ENCODE measurements around the gene NEUROG1. TPM values are rescaled to one million over a fixed set of nuclear protein-coding genes. Genes with fewer than 3 reads are reported as not detected.

Gene NEUROG1
- polyA plus RNA-seq, 1 donor from 2014 or later, result not detected

- Histone ChIP-seq H3K27me3 (ENCODE audit: insufficient read depth, low read depth, low read length) (peaks cover 7% of the 10 kb centered on the region), H3K9ac (ENCODE audit: low read length) (no peak overlapping the region)
Observed at GRCh38 chr5:135502836-135503520, 32.8 kb downstream of the NEUROG1 start.

GRCh38 chr5:135501965-135502364 is 33.8 kb downstream of the NEUROG1 start:
- peaks cover 8% of the 10 kb centered on the region for H3K27me3 ChIP-seq (ENCODE audit: insufficient read depth, low read depth, low read length)
- no peaks in the 10 kb centered on the region for H3K9me3 ChIP-seq (ENCODE audit: low read length)
- no peaks in the 10 kb centered on the region for H3K36me3 ChIP-seq (ENCODE audit: insufficient read depth, low read length)
- H2AFZ ChIP-seq (ENCODE audit: low read depth, low read length), result no peak overlapping the region
- no peak overlapping the region for H3K4me2 ChIP-seq (ENCODE audit: low read length)
- no peak overlapping the region for H3K27ac ChIP-seq (ENCODE audit: low read length)
- H3K9me2 ChIP-seq (ENCODE audit: insufficient read depth, low read length), result no peaks in the 10 kb centered on the region
- H3K9ac ChIP-seq (ENCODE audit: low read length), result no peak overlapping the region
- H3F3A ChIP-seq (ENCODE audit: insufficient read depth, low read length, poor library complexity, severe bottlenecking), result no peaks in the 10 kb centered on the region
- no peak overlapping the region for H3K4me3 ChIP-seq (ENCODE audit: low read length)
- H3K79me2 ChIP-seq (replicated peaks; ENCODE audit: insufficient read depth, low read length), result no peaks in the 10 kb centered on the region
- no peaks in the 10 kb centered on the region for H4K20me1 ChIP-seq (ENCODE audit: insufficient read depth)
- no peak for TF ChIP-seq SMC3 (conservative IDR thresholded peaks at IDR 0.05; ENCODE audit: poor library complexity)
- no peak for TF ChIP-seq REST (IDR thresholded peaks at IDR 0.05; ENCODE audit: borderline replicate concordance)
- no peak for TF ChIP-seq EP300 (conservative IDR thresholded peaks at IDR 0.05; ENCODE audit: poor library complexity, severe bottlenecking)
- TF ChIP-seq RAD21 (conservative IDR thresholded peaks at IDR 0.05), result no peak
- no peak for TF ChIP-seq TAF1 (IDR thresholded peaks at IDR 0.05; ENCODE audit: low read depth)

More at GRCh38 chr5:135502836-135503520, 32.8 kb downstream of the NEUROG1 start:
- Histone ChIP-seq H3K4me3 (ENCODE audit: low read length) (no peak overlapping the region), H3F3A (ENCODE audit: insufficient read depth, low read length, poor library complexity, severe bottlenecking) (peaks cover under 1% of the 10 kb centered on the region), H2AFZ (ENCODE audit: low read depth, low read length) (no peak overlapping the region), H3K79me2 (replicated peaks; ENCODE audit: insufficient read depth, low read length) (no peaks in the 10 kb centered on the region), H3K9me3 (ENCODE audit: low read length) (no peaks in the 10 kb centered on the region), H3K36me3 (ENCODE audit: insufficient read depth, low read length) (no peaks in the 10 kb centered on the region), H3K9me2 (ENCODE audit: insufficient read depth, low read length) (no peaks in the 10 kb centered on the region), H4K20me1 (ENCODE audit: insufficient read depth) (no peaks in the 10 kb centered on the region), H3K4me2 (ENCODE audit: low read length) (no peak overlapping the region), H3K27ac (ENCODE audit: low read length) (no peak overlapping the region)
- TF ChIP-seq TAF1 (IDR thresholded peaks at IDR 0.05; ENCODE audit: low read depth) (no peak), RAD21 (conservative IDR thresholded peaks at IDR 0.05) (no peak), EZH2 (IDR thresholded peaks at IDR 0.05; ENCODE audit: borderline replicate concordance, insufficient read depth, low read length, poor library complexity, severe bottlenecking) (no peak), POLR2AphosphoS5 (IDR thresholded peaks at IDR 0.05) (no peak), CTCF (IDR thresholded peaks at IDR 0.05; ENCODE audit: poor library complexity, severe bottlenecking) (no peak), EP300 (conservative IDR thresholded peaks at IDR 0.05; ENCODE audit: poor library complexity, severe bottlenecking) (no peak), REST (IDR thresholded peaks at IDR 0.05; ENCODE audit: borderline replicate concordance) (no peak), MXI1 (conservative IDR thresholded peaks at IDR 0.05; ENCODE audit: poor library complexity, severe bottlenecking) (no peak), SMC3 (conservative IDR thresholded peaks at IDR 0.05; ENCODE audit: poor library complexity) (no peak)
